ENCODE results near the gene ANKZF1. TPM values are rescaled to one million over a fixed set of nuclear protein-coding genes. Genes with fewer than 3 reads are reported as not detected.

The ANKZF1 gene
- total and polyA plus RNA-seq, 2 donors (not counting 1 experiment from before 2014, with no cell fraction given): 152 to 181 TPM

- Histone ChIP-seq H3K4me1 (ENCODE audit: control insufficient read depth in 2 of 2, insufficient read depth in 2 of 2, low read length in 2 of 2) (peaks cover 16 to 23% of the 10 kb centered on the region in 2 donors), H3K4me2 (replicated peaks; ENCODE audit: low read depth, low read length, poor library complexity, severe bottlenecking) (peak within 1 kb of the TSS; percentile 80), H4K20me1 (ENCODE audit: control insufficient read depth, insufficient read depth, low read length, poor library complexity, severe bottlenecking) (peaks cover 14% of the 10 kb centered on the region), H3K79me2 (ENCODE audit: control insufficient read depth, insufficient read depth, low read length) (peaks cover 6% of the 10 kb centered on the region), H3K4me3 (ENCODE audit: control extremely low read depth in 1 of 5, extremely low read depth in 1 of 5, insufficient read depth in 1 of 5, low read depth in 2 of 5, low read length in 4 of 5) (peak within 1 kb of the TSS; percentile 53 to 82 (median 76)), H3K27ac (ENCODE audit: low read length in 2 of 2) (peak within 1 kb of the TSS; percentile 84 to 94), H2AFZ (ENCODE audit: insufficient read depth, low read depth, low read length, poor library complexity, severe bottlenecking) (peak within 1 kb of the TSS; percentile 79), H3K9me3 (ENCODE audit: control extremely low read depth in 1 of 3, control insufficient read depth in 2 of 3, insufficient read depth in 1 of 3, low read length in 2 of 3) (no peaks in the 10 kb centered on the region), H3K36me3 (replicated peaks in 1 of 2; ENCODE audit: control extremely low read depth in 1 of 2, control insufficient read depth in 1 of 2, extremely low read depth in 1 of 2, insufficient read depth in 2 of 2, low read length in 1 of 2) (peaks cover 7 to 24% of the 10 kb centered on the region in 2 experiments), H3K9ac (ENCODE audit: low read length) (peak within 1 kb of the TSS; percentile 71), H3K27me3 (replicated peaks in 1 of 4; ENCODE audit: control extremely low read depth in 1 of 4, control insufficient read depth in 3 of 4, insufficient read depth in 4 of 4, low read length in 3 of 4) (no peaks in the 10 kb centered on the region)
- TF ChIP-seq EZH2 (IDR thresholded peaks at IDR 0.05; ENCODE audit: borderline replicate concordance, insufficient read depth, low read depth, low read length, poor library complexity, severe bottlenecking): no peak
- TF ChIP-seq CTCF (IDR thresholded peaks at IDR 0.05): no peak
- POLR2A ChIA-PET: interaction anchor here (0.6 to 3.0 kb wide), 18 partner anchors 9 to 182 kb away, joined by 3 to 46 read pairs (median 6); partner anchors contain the start of genes ANKZF1, ATG9A, CNPPD1 and DNAJB2
- peak within 1 kb of the TSS; percentile 98 for H3K27ac Mint-ChIP-seq
- H3K27me3 Mint-ChIP-seq: no peaks in the 10 kb centered on the region
- peak within 1 kb of the TSS; percentile 96 for H3K4me3 Mint-ChIP-seq
- H3K4me1 Mint-ChIP-seq: peaks cover 28% of the 10 kb centered on the region
- intact Hi-C loops (cut with micrococcal nuclease): loop anchor here (1.0 to 2.0 kb wide), 8 partner anchors 13 to 88 kb away; partner anchors contain the start of genes ANKZF1, ATG9A, DNAJB2 and GLB1L
- no peaks in the 10 kb centered on the region for H3K9me3 Mint-ChIP-seq (ENCODE audit: insufficient read depth)
- WGBS (ENCODE audit: insufficient coverage): under 1% methylated on average over 69 of the region's 76 CpGs
- DNase-seq (peak; percentile 97), ATAC-seq (ENCODE audit: low read depth) (peak; percentile 91)
- CTCF ChIA-PET: interaction anchor here (0.9 to 5.7 kb wide), 15 partner anchors 12 to 309 kb away, joined by 3 to 63 read pairs (median 5); partner anchors contain the start of genes ABCB6, ANKZF1, ATG9A and CNPPD1
These were observed 23.1 kb upstream of the ANKZF1 start, which contains the start of gene ZFAND2B for GRCh38 chr2:219206328-219207133. TSS of gene ZFAND2B (plus strand) at chr2:219206782. CDS start at chr2:219206988, 206 bp downstream.

All from B cell (primary cell).